SK-N-SH (cell line): ENCODE data around the gene SPTB. TPM values are rescaled to one million over a fixed set of nuclear protein-coding genes. Genes with fewer than 3 reads are reported as not detected.
A peak's percentile ranks its signal among the peaks of the same experiment; 100 is the strongest.

Source experiments
- CTCF ChIA-PET: fragments of 300-600, 350-600 bp; formaldehyde crosslinking; extraction: SDS; loops from one replicate; lab custom pipeline; 2021; lab: Yijun Ruan, JAX
- POLR2A ChIA-PET: fragments of 350-600 bp; sonication (Branson Sonifier 250); formaldehyde crosslinking; extraction: SDS; loops from one replicate; lab custom pipeline; 2020; ENCODE audit warnings: antibody characterized with exemption, inconsistent platforms; lab: Yijun Ruan, JAX
- DNase-seq: peaks from one replicate; pipeline ENCODE4 v3.0.0; 2012
- H2AFZ ChIP-seq: fragments of 200-600 bp; sonication (generic); 2 replicates; pipeline ENCODE4 v1.8.1; 2016; ENCODE audit warnings: antibody characterized with exemption, mild to moderate bottlenecking, low read depth
- H3F3A ChIP-seq: fragments of 200-600 bp; sonication (generic); replicated peaks from 2 replicates; pipeline ENCODE3; 2016; ENCODE audit warnings: antibody characterized with exemption, mild to moderate bottlenecking; ENCODE audit not compliant: insufficient read depth
- H3K27ac ChIP-seq, 2 experiments: fragments of 200-500 bp in 1 of 2; fragments of 200-600 bp in 1 of 2; sonication (Bioruptor generic) in 1 of 2; sonication (generic), shearing (Covaris generic) in 1 of 2; 2 replicates each; pipeline versions ENCODE4 v1.5.1 to v1.6.1; 2014 to 2016; ENCODE audit warnings: low read depth in 2 of 2, inconsistent platforms in 1 of 2, low read length in 1 of 2, mild to moderate bottlenecking in 1 of 2, mixed read lengths in 1 of 2
- H3K27me3 ChIP-seq: fragments of 200-600 bp; sonication (generic), shearing (Covaris generic); 2 replicates; pipeline ENCODE4 v1.6.1; 2016; ENCODE audit warnings: mixed run types; ENCODE audit not compliant: insufficient read depth
- H3K36me3 ChIP-seq, 2 experiments: fragments of 200-500 bp in 1 of 2; fragments of 200-600 bp in 1 of 2; sonication (Bioruptor generic) in 1 of 2; sonication (generic) in 1 of 2; replicated peaks in 1 of 2; 2 replicates each; pipeline versions ENCODE3 to v1.5.1; 2014 to 2016; ENCODE audit warnings: low read length in 1 of 2, mild to moderate bottlenecking in 1 of 2; ENCODE audit not compliant: insufficient read depth in 2 of 2, control insufficient read depth in 1 of 2
- H3K4me1 ChIP-seq, 2 experiments: fragments of 200-500 bp in 1 of 2; fragments of 200-600 bp in 1 of 2; sonication (Bioruptor generic) in 1 of 2; sonication (generic), shearing (Covaris generic) in 1 of 2; 2 replicates each; pipeline versions ENCODE4 v1.5.1 to v1.6.1; 2014 to 2016; ENCODE audit warnings: low read depth in 1 of 2, low read length in 1 of 2, mixed run types in 1 of 2; ENCODE audit not compliant: insufficient read depth in 2 of 2, control insufficient read depth in 1 of 2
- H3K4me2 ChIP-seq: fragments of 200-600 bp; sonication (generic), shearing (Covaris generic); 2 replicates; pipeline ENCODE4 v1.6.1; 2017; ENCODE audit warnings: mixed run types
- H3K4me3 ChIP-seq, 2 experiments: fragments of 200-500 bp in 1 of 2; fragments of 200-600 bp in 1 of 2; sonication (Bioruptor generic) in 1 of 2; sonication (generic), shearing (Covaris generic) in 1 of 2; 2 replicates each; pipeline versions ENCODE4 v1.5.1 to v1.8.1; 2014 to 2016; ENCODE audit warnings: low read depth in 2 of 2, inconsistent platforms in 1 of 2, low read length in 1 of 2, mild to moderate bottlenecking in 1 of 2, mixed read lengths in 1 of 2, moderate library complexity in 1 of 2
- H3K79me2 ChIP-seq: fragments of 200-600 bp; sonication (generic); 2 replicates; pipeline ENCODE4 v1.8.1; 2017; ENCODE audit warnings: mild to moderate bottlenecking; ENCODE audit not compliant: insufficient read depth
- H3K9ac ChIP-seq: fragments of 200-600 bp; sonication (generic); 2 replicates; pipeline ENCODE4 v1.6.1; 2017; ENCODE audit warnings: mixed run types
- H3K9me2 ChIP-seq: fragments of 200-600 bp; sonication (generic); 2 replicates; pipeline ENCODE4 v1.6.1; 2017; ENCODE audit warnings: mixed run types
- H3K9me3 ChIP-seq: fragments of 200-600 bp; sonication (generic); 2 replicates; pipeline ENCODE4 v1.6.1; 2017; ENCODE audit warnings: mixed run types, mild to moderate bottlenecking, moderate library complexity
- H4K20me1 ChIP-seq: fragments of 200-600 bp; sonication (generic); 2 replicates; pipeline ENCODE4 v1.6.1; 2017; ENCODE audit warnings: mild to moderate bottlenecking, mixed run types; ENCODE audit not compliant: insufficient read depth
- CHD2 ChIP-seq: fragments of 150-350 bp; IDR thresholded peaks from 2 replicates; pipeline ENCODE4 v1.6.1; 2018; ENCODE audit warnings: low read length; ENCODE audit not compliant: partially characterized antibody
- CTCF ChIP-seq: fragments of 200-600 bp; sonication (generic); IDR thresholded peaks from 2 replicates; pipeline ENCODE4 v1.6.1; 2017; ENCODE audit warnings: antibody characterized with exemption, mild to moderate bottlenecking, moderate library complexity
- EZH2phosphoT487 ChIP-seq: fragments of 200-600 bp; sonication (generic); IDR thresholded peaks from 2 replicates; pipeline ENCODE4 v1.6.1; 2017; ENCODE audit warnings: low read depth, mixed run types, mild to moderate bottlenecking, antibody characterized with exemption, moderate library complexity, borderline replicate concordance
- FOSL2 ChIP-seq: IDR thresholded peaks from 2 replicates; pipeline ENCODE4 v1.4.0; 2012; ENCODE audit warnings: low read depth, mild to moderate bottlenecking, moderate library complexity, borderline replicate concordance
- FOXM1 ChIP-seq: IDR thresholded peaks from 2 replicates; pipeline ENCODE4 v1.4.0; 2012; ENCODE audit warnings: low read depth, mild to moderate bottlenecking
- GABPA ChIP-seq: IDR thresholded peaks from 2 replicates; pipeline ENCODE4 v1.4.0; 2012; ENCODE audit warnings: low read depth, mild to moderate bottlenecking
- GATA2 ChIP-seq: sonication (generic); formaldehyde crosslinking; IDR thresholded peaks from 2 replicates; pipeline ENCODE4 v1.5.0; 2020; ENCODE audit warnings: mild to moderate bottlenecking, missing genetic modification reagents
- JUND ChIP-seq: IDR thresholded peaks from 2 replicates; pipeline ENCODE4 v1.4.0; 2012
- MAX ChIP-seq: IDR thresholded peaks from 2 replicates; pipeline ENCODE4 v1.4.0; 2012; ENCODE audit warnings: low read depth
- MEF2A ChIP-seq: IDR thresholded peaks from 2 replicates; pipeline ENCODE4 v1.4.0; 2012; ENCODE audit warnings: low read depth, borderline replicate concordance
- MXI1 ChIP-seq: IDR thresholded peaks from 2 replicates; pipeline ENCODE4 v1.6.1; 2012; ENCODE audit warnings: mild to moderate bottlenecking, low read depth, low read length, improper control_type of control experiment
- POLR2AphosphoS5 ChIP-seq: IDR thresholded peaks from 2 replicates; pipeline ENCODE4 v1.6.1; 2012; ENCODE audit warnings: low read depth, low read length
- RAD21 ChIP-seq: IDR thresholded peaks from 2 replicates; pipeline ENCODE4 v1.6.1; 2012; ENCODE audit warnings: mild to moderate bottlenecking, low read length
- RCOR1 ChIP-seq: fragments of 150-350 bp; IDR thresholded peaks from 2 replicates; pipeline ENCODE4 v1.6.1; 2017; ENCODE audit warnings: antibody characterized with exemption, low read length
- RXRA ChIP-seq: IDR thresholded peaks from 2 replicates; pipeline ENCODE4 v1.4.0; 2012; ENCODE audit warnings: low read depth, mild to moderate bottlenecking, borderline replicate concordance
- SMC3 ChIP-seq: IDR thresholded peaks from 2 replicates; pipeline ENCODE4 v1.6.1; 2012; ENCODE audit warnings: low read depth, low read length, improper control_type of control experiment
- TAF1 ChIP-seq: IDR thresholded peaks from 2 replicates; pipeline ENCODE4 v1.6.1; 2012; ENCODE audit warnings: low read depth, mild to moderate bottlenecking, low read length, moderate library complexity, borderline replicate concordance
- TEAD4 ChIP-seq: IDR thresholded peaks from 2 replicates; pipeline ENCODE4 v1.4.0; 2012; ENCODE audit warnings: mild to moderate bottlenecking, borderline replicate concordance; ENCODE audit not compliant: insufficient read depth
- USF1 ChIP-seq: IDR thresholded peaks from 2 replicates; pipeline ENCODE4 v1.4.0; 2012; ENCODE audit warnings: low read depth, borderline replicate concordance
- YY1 ChIP-seq: IDR thresholded peaks from 2 replicates; pipeline ENCODE4 v1.4.0; 2012; ENCODE audit warnings: low read depth, mild to moderate bottlenecking
- ZBTB33 ChIP-seq: IDR thresholded peaks from 2 replicates; pipeline ENCODE4 v1.4.0; 2012; ENCODE audit warnings: low read depth, borderline replicate concordance
- WGBS: methylation state at CpG from one replicate; pipeline ENCODE4 v1.1.6; 2017; ENCODE audit warnings: low lambda C conversion rate; 5-methylcytosine and 5-hydroxymethylcytosine counted together
- polyA plus RNA-seq, 3 experiments: library from polyadenylated mRNA; depleted of rRNA; stranded (reverse); fragments of >200 nt; gene quantifications; 2 replicates each; pipeline ENCODE4 v1.2.3, GENCODE V29; 2012

Gene SPTB
- polyA plus RNA-seq, 1 of the 3 experiments (the other 2 are of a cell fraction), result 0.15 TPM

DNA sequence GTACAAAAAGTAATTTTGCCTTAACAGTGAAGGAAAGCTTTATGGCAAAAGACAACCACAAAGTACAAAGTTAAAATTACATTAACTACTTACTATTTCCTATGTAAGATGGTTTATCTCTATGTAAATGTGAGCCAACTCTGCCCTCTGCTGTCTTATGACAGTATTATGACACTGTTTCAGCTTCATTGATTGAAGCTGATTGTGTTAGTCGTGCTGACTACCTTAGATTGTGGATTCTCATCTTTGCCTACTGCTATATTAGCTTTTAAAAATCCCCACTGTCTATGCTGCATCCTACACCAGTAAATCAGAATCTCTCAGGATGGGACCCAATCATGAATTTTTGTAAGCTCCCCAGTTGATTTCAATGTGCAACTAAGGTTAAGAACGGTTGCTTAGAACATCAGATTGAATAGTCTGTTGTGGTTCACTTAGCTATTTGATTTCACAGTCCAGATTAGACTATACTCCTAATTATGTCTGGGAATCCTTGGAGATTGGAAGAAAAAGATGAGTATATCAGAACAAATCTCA is 12.2 kb upstream of the SPTB start:
- Histone ChIP-seq H3K4me2 (no peak overlapping the region), H3K27ac (no peak overlapping the region), H3K9ac (no peak overlapping the region), H3K27me3 (no peaks in the 10 kb centered on the region; the same call in 1 of the 2 replicates), H2AFZ (no peak overlapping the region), H3F3A (no peaks in the 10 kb centered on the region), H3K36me3 (no peaks in the 10 kb centered on the region), H3K9me3 (no peaks in the 10 kb centered on the region), H3K4me1 (no peaks in the 10 kb centered on the region), H3K9me2 (no peaks in the 10 kb centered on the region), H3K79me2 (no peaks in the 10 kb centered on the region), H3K4me3 (no peak overlapping the region; a peak in 1 of 4 replicates), H4K20me1 (no peaks in the 10 kb centered on the region)
- 48% methylated on average over 2 of the region's 2 CpGs for WGBS
- ChIA-PET POLR2A (interaction anchor here (1.0 to 1.7 kb wide), 3 partner anchors 69 to 130 kb away, joined by 3 to 8 read pairs (median 5); no protein-coding TSS in a partner anchor), CTCF (interaction anchor here (0.5 to 6.1 kb wide), 75 partner anchors 10 to 524 kb away, joined by 3 to 163 read pairs (median 5); partner anchors contain the start of genes CHURC1, GPX2 and SPTB)
- peak; percentile 48 for DNase-seq
- no peak for TF ChIP-seq MAX
- TF ChIP-seq RAD21, result peak; percentile 87
- no peak for TF ChIP-seq GABPA
- peak; percentile 91 for TF ChIP-seq SMC3
- TF ChIP-seq RCOR1, result 0 out of 2 replicates have a peak, but pooled peaks have one; percentile 16
- no peak for TF ChIP-seq TEAD4
- TF ChIP-seq GATA2 (CRISPR knock-in tag), result peak; percentile 64
- TF ChIP-seq USF1, result no peak
- TF ChIP-seq MXI1, result no peak
- no peak for TF ChIP-seq YY1
- TF ChIP-seq CTCF, result peak; percentile 77

- Histone ChIP-seq H3K4me3 (no peak overlapping the region), H3K4me1 (no peaks in the 10 kb centered on the region), H3K9me2 (no peaks in the 10 kb centered on the region), H2AFZ (no peak overlapping the region), H3K9ac (no peak overlapping the region), H3K9me3 (no peaks in the 10 kb centered on the region), H3F3A (no peaks in the 10 kb centered on the region), H3K27ac (no peak overlapping the region), H3K36me3 (no peaks in the 10 kb centered on the region), H4K20me1 (no peaks in the 10 kb centered on the region), H3K79me2 (no peaks in the 10 kb centered on the region), H3K27me3 (no peaks in the 10 kb centered on the region; the same call in 1 of the 2 replicates), H3K4me2 (no peak overlapping the region)
- WGBS, result 75% methylated on average over 4 of the region's 4 CpGs
- POLR2A ChIA-PET, result interaction anchor here (1.0 to 1.7 kb wide), 3 partner anchors 68 to 129 kb away, joined by 3 to 8 read pairs (median 5); no protein-coding TSS in a partner anchor
- CTCF ChIA-PET, result interaction anchor here (0.6 to 6.1 kb wide), 67 partner anchors 11 to 524 kb away, joined by 3 to 163 read pairs (median 5); partner anchors contain the start of genes CHURC1, GPX2 and SPTB
- DNase-seq, result no peak
- TF ChIP-seq SMC3 (no peak), TAF1 (no peak), RCOR1 (no peak), CHD2 (no peak), ZBTB33 (no peak), JUND (no peak), MEF2A (no peak), FOSL2 (no peak), POLR2AphosphoS5 (no peak), TEAD4 (no peak), FOXM1 (no peak), EZH2phosphoT487 (no peak), RXRA (no peak)
These were observed 11.6 kb upstream of the SPTB start for GRCh38 chr14:64891173-64891838.
